Astrocyte of the cerebellum (primary cell): ENCODE measurements around the gene ANKFN1.
"Not testable (repeated sequence)": the region's sequence is repeated elsewhere in the genome, so short reads cannot be mapped to it uniquely, and the experiment has no call there.

Source experiments
- DNase-seq: peaks from one replicate; pipeline ENCODE4 v3.0.0-alpha.2; 2011; ENCODE audit warnings: low read depth
- H3K4me3 ChIP-seq: 2 replicates; pipeline ENCODE4 v1.5.1; 2011; ENCODE audit warnings: mild to moderate bottlenecking, low read depth, low read length, moderate library complexity
- CTCF ChIP-seq: IDR thresholded peaks from 2 replicates; pipeline ENCODE4 v1.5.1; 2012; ENCODE audit warnings: low read length, low read depth, moderate library complexity, mild to moderate bottlenecking; ENCODE audit errors: missing control alignments
- in situ Hi-C: cut with HindIII; loops from 2 replicates; pipeline ENCODE4 v1.10.0; 2017; ENCODE audit warnings: low sequenced_read_pairs

ANKFN1 gene

GRCh38 chr17:56407086-56407485, 253.8 kb downstream of the ANKFN1 start:
- no peak overlapping the region for H3K4me3 ChIP-seq
- in situ Hi-C loops = no loop called here
- DNase-seq = no peak
- TF ChIP-seq CTCF = no peak

- H3K4me3 ChIP-seq, DNase-seq, in situ Hi-C loops: not testable (repeated sequence)
Observed at GRCh38 chr17:56412356-56412755, 259.1 kb downstream of the ANKFN1 start.

GRCh38 chr17:56416682-56417351, 263.5 kb downstream of the ANKFN1 start:
- in situ Hi-C loops = no loop called here
- no peak for DNase-seq
- no peak for TF ChIP-seq CTCF
- no peak overlapping the region for H3K4me3 ChIP-seq

- H3K4me3 ChIP-seq = no peak overlapping the region
- in situ Hi-C loops = no loop called here
- no peak for TF ChIP-seq CTCF
- no peak for DNase-seq
Observed at GRCh38 chr17:56424005-56424404, 270.7 kb downstream of the ANKFN1 start.

GRCh38 chr17:56424543-56425044, 271.3 kb downstream of the ANKFN1 start:
- in situ Hi-C loops = no loop called here

GRCh38 chr17:56425483-56425882, 272.2 kb downstream of the ANKFN1 start:
- in situ Hi-C loops = no loop called here
- H3K4me3 ChIP-seq = no peak overlapping the region
- no peak for DNase-seq
- TF ChIP-seq CTCF = no peak

More at GRCh38 chr17:56424543-56425044, 271.3 kb downstream of the ANKFN1 start:
- no peak for DNase-seq
- H3K4me3 ChIP-seq = no peak overlapping the region
- no peak for TF ChIP-seq CTCF

GRCh38 chr17:56426901-56427300, 273.6 kb downstream of the ANKFN1 start:
- H3K4me3 ChIP-seq = no peak overlapping the region
- no peak for TF ChIP-seq CTCF
- in situ Hi-C loops = no loop called here
- DNase-seq = no peak
